COLO829 (cell line): ENCODE measurements around the gene ZNF618.

Experiments used
- DNase-seq: peaks from one replicate; pipeline ENCODE4 v3.0.0; 2012; ENCODE audit warnings: low spot score

The ZNF618 gene

DNA sequence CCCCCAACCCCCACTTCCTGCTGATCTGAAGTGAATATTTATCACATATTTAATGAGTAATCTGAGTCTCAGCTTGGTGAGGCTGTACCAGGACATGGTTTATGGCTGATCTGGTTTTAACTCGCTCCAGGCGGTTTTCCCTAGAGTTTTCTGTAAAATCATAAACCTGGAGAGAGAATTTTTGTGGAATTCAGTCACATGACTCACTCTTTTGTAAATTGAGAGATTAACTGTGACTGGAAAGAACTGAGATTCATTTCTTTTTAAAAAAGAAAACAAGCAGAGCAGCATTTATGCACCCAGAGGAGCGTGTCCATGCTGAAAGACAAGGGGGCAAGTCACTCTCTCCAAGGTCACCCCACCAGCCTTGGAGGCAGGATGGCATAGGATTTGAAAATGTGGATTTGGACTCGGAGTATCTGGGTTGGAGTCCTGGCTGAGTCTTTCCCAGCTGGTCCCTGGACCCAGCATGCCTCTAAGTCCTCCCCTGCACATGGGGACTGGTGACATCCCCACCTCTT is 81.8 kb downstream of the ZNF618 start:
- DNase-seq, result peak; percentile 92

DNA sequence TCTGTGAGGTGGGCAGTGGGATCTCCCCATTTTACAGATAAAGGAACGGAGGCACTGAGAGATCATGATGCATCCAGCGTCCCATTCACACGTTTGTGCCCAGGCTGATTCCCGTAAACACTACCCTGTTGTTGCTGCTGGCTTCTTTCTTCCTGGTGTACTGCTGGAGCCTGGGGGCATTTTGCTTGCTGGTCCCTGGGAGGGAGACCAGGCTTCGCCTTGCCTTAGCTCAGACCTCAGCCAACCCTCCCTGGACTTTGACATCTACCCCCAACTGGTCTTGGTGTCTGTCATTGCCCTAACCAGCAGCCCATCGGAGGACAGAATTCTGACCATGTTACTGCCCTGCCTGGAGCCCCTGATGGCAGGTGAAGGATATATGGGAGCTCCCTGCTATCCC is 82.4 kb downstream of the ZNF618 start:
- no peak for DNase-seq

DNA sequence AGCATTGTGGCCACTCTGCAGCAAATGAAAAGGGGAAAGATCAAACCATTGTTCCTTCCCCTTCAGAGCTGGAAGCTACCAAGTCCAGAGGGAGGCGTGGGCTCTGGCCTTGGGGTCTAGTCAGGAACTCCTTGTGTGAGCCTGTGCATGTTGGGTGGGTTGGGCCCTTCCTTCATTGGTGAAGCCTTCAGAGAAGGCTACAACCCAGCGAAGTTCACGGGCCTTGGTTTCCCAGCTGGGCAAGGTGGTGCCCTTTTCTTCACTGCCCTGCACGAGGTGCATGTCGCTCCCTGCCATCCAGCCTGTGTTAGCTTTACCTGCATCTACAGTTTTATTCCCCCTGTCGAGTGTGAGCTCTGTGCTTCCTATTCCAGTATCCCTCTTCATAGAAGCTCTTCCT is 84.7 kb downstream of the ZNF618 start:
- DNase-seq, result no peak

DNA sequence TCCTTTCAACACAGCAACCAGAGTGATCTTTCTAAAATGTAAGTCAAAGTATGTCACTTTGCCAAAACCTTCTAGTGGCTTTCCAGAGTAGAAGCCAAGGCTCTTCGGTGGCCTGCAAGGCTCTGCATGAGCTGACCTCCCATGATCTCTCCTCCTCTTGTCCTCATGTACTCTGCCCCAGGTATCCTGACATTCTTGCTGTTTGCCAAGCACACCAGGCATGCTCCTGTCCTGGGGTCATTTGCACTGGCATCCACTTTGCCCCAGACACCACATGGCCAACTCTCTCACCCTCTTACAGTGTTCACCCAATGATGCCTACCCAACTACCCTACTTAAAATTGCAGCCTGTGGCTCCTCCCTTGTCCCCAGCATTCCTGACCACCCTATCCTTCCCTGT is 86.3 kb downstream of the ZNF618 start:
- DNase-seq, result no peak

DNA sequence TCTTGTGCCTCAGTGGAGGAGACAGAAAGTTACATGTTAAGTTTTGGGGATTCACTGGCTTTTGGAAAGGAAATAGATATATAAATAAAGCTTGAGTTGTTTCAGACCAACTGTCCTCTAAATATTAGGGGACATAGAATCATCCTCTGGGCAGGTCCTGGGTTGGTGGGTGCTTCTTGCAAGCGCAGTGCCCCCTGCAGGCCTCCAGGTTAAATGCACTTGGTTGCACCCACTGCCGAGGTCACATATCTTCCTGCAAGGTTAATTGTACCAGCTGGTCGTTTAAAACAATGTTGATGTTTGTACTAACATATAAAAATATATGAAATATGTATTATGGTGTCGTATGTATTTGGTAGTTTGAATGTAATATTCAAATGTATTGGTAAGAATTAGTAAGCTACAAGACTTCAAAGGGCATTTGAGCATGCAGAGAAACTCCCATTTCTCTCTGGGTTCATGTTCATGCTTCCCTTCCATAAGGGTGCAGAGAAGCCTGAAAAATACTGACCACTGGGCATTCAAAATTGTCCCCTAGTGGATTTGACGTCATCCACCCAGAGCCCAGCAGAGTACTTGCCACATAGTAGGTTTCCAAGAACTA is 87.0 kb downstream of the ZNF618 start:
- DNase-seq, result peak; percentile 52

DNA sequence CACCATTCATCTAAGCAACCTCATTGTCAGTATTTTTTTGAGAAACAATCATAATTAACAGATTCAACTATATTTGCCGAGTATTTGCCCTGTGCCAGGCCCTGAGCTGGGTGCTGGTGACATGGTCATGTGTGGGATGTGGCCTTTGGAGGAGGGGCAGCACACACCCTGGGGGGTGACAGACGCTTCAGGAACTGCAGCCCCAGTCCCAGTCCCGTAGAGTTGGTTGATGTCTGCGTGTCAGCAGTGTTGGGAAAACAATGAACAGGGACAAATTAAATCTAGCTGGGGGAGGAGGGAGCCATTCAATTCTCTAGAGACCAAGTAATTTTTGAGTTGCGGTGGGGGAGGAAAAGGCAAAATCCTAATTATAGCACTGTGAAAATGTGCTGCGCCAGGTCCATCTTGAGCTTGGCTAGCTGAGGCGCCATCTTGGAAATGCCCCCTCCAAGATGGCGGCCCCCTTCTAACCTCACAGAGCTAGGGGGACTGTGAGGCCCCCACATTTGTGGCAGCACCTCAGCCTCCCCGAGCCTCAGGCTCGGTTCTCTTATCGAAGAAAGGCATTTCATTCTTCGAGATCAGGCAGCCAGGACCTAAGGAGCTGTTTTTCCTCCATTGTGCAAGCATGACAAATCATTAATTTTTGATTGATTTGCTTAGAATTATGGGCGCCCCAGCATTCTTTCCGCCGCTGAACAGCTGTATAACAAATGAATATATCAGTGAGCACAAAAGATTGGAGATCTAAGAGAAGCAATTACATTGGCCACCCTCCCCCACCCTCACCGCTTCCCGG is 87.8 kb downstream of the ZNF618 start:
- DNase-seq, result no peak

DNA sequence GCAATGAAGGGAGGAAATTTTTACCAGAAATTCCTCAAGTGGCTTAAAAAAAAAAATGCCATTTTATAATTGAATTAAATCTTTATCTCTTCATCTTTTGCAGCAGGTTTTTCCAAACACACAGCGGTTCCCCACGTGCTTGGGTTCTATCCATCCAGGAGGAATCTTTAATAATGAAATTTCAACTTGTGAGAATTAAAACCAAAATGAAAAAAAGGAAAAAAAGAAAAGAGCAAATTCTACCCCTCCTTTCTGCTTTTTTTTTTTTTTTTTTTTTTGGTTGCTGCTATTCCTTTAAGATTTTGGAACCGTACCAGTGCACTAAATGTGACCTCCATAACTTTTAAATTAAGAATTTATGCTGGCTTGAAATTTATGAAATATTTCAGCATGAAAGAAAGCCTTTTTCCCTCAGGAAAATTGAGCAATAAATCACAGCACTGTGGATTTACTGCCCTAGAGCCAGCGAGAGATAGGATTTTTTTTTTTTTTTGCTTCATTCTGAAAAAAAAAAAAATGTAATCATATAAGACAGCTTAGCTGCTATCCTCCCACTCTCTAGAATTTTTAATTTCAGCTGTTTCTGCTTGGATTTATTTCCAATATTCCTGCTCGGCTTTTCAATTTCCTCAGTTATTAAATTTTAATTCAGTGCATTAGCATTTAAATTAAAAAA is 88.5 kb downstream of the ZNF618 start:
- no peak for DNase-seq

DNA sequence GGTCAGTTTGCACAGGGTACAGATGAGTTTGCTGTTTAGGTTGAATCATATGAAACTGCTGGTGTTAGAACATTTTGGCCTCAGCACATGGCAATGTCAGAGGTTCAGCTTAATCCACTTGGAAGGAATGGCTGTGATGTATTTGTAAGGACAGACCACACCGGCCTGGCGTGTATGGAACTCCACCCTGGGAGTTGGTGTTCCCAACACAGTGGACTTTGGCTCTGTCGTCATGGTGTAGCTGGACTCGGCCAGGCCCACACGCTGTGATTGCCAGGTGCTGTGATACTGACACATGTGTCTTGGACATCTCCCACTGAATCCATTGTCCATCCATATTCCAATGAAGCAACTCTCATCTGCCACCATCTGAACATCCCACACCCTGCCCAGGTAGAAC is 90.3 kb downstream of the ZNF618 start:
- no peak for DNase-seq

DNA sequence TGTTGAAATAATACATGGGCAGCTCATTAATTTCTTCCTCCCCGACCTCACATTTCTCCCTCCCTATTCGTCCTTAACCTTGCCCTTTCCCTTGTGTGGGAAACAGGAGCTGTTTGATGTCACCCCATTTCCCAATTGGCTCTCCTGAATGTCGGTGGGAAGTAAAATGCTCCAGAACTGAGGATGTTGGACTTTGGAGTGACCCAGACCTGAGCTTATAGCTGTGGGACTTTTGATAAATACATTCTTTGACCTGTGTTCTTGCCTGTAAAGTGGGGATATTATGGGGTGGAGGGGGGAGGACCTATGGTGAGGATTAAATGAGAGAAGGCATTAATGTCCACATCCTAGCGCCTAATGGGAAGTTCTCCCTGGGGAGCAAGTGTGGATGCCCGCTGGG is 91.3 kb downstream of the ZNF618 start:
- DNase-seq, result no peak

DNA sequence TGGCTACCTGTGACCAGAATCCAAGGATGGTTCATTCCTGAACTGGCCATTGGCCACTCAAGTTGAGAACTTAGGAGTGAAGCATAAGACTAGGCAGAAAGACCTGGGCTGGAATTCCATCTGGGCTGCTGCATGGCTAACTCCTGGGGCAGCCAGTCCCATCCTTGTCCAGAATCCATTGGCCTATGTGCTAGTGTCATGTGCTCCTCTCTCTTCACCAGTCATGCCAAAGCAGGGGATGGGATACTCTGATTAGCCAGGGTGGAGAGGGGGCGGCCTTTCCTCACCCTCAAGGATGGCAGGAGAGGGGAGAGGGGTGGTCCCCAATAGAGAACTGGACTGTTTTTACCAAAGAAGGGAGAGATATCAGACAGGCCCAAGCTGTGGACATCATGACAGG is 93.2 kb downstream of the ZNF618 start:
- no peak for DNase-seq

DNA sequence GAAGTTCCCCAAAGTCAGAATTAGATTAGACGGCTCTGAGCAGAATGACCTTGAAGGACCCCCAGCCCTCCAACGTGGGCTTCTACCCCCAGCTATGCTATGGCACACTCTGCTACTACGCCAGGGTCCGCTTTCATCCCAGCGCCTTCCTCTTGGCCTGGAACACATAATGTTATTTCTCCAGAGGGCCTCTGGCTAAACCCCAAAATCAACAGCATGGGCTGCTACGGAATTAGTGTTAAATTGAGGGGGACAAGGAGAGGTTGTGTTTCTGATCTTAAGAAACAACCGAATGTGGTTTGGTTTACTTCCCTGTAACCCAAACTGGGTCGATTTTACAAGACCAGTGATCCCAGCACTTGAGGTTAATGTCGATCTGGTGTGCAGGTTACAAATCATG is 97.1 kb downstream of the ZNF618 start:
- no peak for DNase-seq

DNA sequence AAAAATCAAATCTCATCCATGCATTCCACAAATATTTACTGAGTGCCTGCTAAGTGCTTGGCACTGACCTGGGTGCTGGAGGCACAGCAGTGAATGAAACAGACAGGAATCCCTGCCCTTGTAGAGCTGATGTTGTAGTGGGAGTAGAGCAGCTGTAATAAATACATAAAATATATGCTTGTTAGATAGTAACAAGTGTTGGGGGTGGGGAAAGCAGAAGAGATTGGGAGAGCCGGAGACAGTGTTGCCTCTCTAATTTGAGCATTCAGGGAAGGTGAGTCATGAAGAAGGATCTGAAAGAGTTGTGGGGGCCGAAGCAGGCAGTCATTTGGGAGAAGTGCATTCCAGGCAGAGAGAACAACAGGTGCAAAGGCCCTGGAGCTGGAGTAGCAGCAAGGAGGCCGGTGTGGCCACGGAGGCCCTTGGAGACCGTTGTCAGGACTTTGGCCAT is 97.9 kb downstream of the ZNF618 start:
- no peak for DNase-seq

DNA sequence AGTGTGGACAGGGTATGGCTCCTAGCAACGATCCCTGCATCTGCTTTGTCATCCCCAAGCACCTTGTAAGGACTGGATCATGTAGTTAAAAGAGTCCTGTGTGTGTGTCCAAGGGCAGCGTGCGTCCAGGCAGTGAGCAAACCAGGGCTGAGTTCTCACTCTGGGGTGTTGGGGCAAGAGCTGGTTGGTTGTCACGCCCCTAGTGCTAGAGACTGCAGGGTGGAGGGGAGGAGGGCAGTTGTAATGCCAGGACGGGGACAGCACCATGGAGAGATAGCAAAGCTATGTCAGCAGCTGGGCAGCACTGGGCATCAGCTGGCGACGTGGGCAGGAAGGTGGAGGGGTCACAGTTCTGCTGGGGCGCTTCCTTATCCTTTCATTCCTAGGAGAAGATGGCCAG is 100.8 kb downstream of the ZNF618 start:
- no peak for DNase-seq

DNA sequence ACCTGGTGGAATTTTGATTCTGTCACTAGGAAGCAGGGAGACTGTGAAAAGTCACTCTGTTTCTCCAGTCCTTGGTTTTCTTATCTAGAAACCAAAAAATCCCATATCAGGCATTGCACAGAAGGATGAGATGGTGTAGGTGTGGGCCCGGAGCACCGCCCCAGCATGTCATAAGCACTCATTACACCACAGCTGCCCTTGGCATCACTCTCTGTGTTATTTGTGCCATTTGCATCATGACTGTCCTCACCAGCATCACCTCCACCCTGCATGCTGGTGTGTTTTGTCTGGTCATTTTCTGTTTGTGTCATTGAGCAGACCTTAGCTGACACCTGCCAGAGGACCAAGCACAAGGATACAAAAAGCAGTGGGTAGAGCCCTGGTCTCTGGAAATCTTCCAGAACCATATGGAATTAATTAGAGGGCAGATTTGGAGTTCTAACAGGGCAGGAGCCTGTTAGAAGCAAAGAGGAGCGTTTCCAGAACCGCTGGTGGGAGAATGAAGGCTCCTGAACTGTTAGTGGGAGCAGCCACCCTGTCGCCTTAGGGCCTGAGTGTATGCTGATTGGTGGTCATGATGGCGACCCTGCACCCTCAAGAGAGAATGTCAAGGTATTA is 102.7 kb downstream of the ZNF618 start:
- DNase-seq, result no peak

DNA sequence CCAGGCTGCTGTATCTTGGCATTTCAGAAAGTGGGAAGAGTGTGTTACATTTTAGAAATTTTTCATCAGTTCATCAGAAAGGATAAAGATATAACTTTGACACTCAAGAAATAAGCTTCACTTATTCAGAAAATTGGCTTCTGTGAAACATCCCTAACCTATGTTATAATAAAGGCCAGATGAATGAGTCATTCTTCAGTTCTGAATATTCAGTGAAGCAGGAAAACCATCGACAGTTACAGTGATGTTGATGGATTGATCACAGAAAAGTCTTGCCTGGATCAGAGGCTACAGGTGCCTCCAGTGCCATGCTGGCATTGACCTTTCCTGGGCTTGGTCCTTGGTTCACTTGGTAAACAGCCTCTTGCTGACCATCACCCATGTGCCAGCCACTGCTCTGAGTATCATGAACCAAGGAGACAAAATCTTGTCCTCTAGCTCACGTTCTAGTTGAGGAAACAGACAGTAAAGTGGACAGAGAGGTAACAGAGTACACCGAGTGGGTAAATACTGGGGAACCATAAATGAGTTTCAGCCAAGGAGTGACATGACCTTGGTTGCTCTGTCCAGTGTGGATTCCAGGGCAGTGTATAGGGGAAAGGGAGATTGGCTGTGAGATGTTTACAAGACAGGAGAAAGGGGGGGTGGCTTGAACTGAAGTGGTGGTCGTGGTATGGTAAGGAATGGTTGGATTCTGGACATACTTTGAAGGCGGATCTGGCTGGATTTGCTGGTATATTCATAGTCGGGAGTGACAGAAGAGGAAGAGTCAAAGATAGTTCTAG is 103.4 kb downstream of the ZNF618 start:
- no peak for DNase-seq

DNA sequence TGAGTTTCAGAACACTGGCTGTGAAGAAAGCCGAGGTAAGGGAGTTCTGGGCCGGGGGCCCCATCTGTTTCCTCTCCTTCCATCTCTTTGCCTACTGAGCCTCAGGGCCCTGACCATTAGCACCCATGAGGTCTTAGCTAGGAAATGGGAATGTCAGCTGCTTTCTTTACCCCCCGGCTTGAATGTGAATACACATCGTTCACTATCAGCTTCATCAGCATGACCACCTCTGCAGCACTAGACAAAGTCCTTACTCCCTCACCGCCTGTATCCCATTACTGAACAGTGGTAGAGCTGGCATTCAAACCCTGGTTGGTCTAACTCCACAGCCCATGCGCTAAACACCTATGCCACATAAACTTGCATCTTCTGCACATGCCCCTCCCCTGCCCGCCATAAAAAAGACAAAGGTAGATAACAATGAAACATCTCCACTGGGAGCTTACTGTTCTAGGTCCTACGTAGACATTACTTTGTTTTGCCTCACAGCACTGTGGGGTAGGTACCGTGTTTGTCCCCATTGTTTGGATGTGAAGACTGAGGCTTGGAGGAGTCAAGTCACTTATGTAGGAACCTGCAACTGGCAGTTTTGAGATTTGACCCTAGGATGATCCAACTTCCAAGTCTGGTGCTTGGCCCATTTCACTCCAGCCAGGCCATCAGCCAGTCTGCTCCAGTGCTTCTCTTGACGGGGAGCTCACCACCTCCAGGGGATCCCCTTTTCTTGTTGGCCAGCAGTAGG is 108.7 kb downstream of the ZNF618 start:
- DNase-seq, result no peak

DNA sequence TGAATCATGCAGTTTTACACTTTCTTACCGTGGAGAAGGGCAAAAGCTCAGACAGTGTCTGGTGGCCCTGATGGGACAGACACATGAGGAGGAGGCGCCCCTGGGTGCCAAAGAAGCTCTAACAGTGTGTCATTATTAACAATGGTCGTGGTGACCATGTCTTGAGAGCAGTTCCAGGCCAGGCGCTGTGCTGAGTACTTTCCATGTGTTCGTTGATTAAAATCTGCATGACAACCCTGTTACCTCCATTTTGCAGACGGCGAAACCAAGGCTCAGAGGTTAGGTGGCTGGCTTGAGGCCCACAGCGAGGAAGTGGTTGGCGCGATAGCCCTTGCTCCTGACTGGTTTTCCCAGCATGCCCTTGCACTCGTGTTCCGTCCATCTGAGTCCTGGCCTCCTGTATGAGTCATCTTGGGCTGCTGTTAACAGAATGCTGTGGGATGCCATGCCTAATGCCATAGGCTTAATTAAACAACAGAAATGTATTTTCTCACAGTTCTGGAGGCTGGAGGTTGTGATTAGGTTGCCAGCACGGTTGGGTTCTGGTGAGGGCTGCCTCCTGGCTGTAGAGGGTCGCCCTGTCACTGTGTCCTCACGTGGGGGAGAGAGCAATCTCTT is 110.0 kb downstream of the ZNF618 start:
- DNase-seq, result no peak

DNA sequence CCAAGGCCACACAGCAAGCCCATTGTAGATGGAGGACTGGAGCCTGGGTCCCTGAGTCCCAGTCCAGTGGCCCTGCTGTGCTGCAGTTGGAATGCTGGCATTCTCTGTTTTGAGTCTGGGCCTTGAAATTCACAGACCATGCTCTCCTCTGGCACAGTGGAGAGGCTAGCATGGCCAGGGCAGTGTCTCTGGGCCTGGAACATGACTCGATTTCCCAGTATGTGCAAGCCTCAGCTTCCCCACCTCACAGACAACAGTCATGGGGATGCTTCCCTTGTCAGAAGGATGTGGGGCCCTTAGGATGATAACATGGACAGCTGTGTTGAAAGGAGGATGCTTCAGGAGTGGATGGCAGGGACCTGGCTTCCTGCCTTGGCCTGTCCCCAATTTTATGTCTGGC is 110.8 kb downstream of the ZNF618 start:
- no peak for DNase-seq

DNA sequence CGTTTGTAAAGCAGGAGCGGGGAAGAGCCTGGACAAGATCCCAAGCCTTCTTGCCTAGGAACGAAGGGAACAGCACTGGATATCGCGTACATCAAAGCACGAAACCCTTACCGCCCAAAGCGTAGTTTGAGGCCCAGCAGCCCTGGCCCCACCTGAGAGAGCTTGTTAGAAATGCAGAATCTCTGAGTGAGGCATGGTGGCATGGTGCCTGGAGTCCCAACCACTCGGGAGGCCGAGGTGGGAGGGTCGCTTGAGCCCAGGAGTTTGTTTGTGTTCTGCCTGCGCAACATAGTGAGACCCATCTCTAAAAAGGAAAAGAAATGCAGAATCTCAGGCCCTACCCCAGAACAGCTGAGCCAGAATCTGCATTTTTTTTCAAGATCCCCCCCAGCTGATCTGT is 111.4 kb downstream of the ZNF618 start:
- no peak for DNase-seq

DNA sequence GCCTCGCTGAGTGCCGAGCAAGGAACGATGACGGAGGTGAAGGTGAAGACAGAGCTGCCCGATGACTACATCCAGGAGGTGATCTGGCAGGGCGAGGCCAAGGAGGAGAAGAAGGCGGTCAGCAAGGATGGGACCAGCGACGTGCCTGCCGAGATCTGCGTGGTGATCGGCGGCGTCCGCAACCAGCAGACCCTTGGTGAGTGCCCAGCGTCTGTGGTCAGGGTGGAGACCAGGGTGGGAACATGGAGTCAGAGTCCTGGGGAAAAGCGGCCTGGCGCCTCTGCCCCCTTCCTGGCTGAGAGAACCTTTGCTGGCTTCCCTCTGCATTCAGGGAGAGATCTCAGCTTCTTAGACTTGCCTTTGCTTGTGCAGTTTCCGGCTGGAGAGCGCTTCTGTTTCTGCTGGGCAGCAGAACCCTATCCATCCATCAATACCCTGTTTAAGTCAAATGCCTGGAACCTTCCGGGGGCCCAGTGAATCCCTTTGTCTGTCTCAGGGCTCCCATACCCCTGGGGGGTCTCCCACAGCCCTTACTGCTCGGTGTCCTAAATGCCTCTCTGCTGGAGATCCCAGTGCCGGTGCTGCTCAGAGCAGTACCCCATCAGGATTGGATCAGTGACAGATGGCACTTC is 112.4 kb downstream of the ZNF618 start:
- DNase-seq, result no peak
